GM12878 (cell line): Measurements from ENCODE around the gene MYO16. TPM values are rescaled to one million over a fixed set of nuclear protein-coding genes. Genes with fewer than 3 reads are reported as not detected.

ENCODE experiments used
- ATAC-seq: fragments of 200-7000 bp; cut with Tn5 transposase; 3 replicates; pipeline ENCODE4 v1.9.1; 2020; ENCODE audit warnings: mild to moderate bottlenecking, moderate library complexity
- BruUV-seq: library from RNA; stranded (reverse); fragments of 400-500 nt; replicated peaks from 2 replicates; lab custom pipeline; 2021; lab: Mats Ljungman, UMichigan
- CTCF ChIA-PET: fragments of 300-600 bp; sonication (Branson Sonifier 250); formaldehyde crosslinking; extraction: SDS; loops from one replicate; lab custom pipeline; 2021; ENCODE audit warnings: inconsistent platforms; lab: Yijun Ruan, JAX
- POLR2A ChIA-PET: fragments of 350-600 bp; formaldehyde crosslinking; extraction: SDS; loops from one replicate; lab custom pipeline; 2021; ENCODE audit warnings: inconsistent platforms; lab: Charles Lee
- RAD21 ChIA-PET: fragments of 300-600 bp; sonication (Branson Sonifier 250); formaldehyde crosslinking; loops from one replicate; lab custom pipeline; 2023; ENCODE audit warnings: antibody characterized with exemption; ENCODE audit not compliant: unreplicated experiment; lab: Charles Lee
- SMC1A ChIA-PET: fragments of 300-600 bp; sonication (Branson Sonifier 250); formaldehyde crosslinking; loops from one replicate; lab custom pipeline; 2023; ENCODE audit not compliant: unreplicated experiment, uncharacterized antibody; lab: Charles Lee
- DNase-seq: peaks from one replicate; pipeline ENCODE4 v3.0.0-alpha.2; 2011; ENCODE audit warnings: low read depth, low spot score
- FAIRE-seq: peaks from 3 replicates; lab custom pipeline; 2011; peaks lifted over from hg19 to GRCh38; lab: Jason Lieb, UNC
- H2AFZ ChIP-seq: 2 replicates; pipeline ENCODE4 v1.6.0; 2011; ENCODE audit warnings: low read depth, low read length, control low read depth; ENCODE audit not compliant: control insufficient read depth
- H3K27ac ChIP-seq: 2 replicates; pipeline ENCODE4 v1.5.1; 2011; ENCODE audit warnings: control low read depth; ENCODE audit not compliant: control insufficient read depth, insufficient read depth
- H3K27me3 ChIP-seq, 2 experiments: replicated peaks in 1 of 2; 2 replicates each; pipeline versions ENCODE4 v1.6.0 to v1.6.1; 2011; ENCODE audit warnings: low read length in 1 of 2; ENCODE audit not compliant: control insufficient read depth in 2 of 2, insufficient read depth in 2 of 2
- H3K36me3 ChIP-seq, 2 experiments: 2 replicates each; pipeline ENCODE4 v1.5.1; 2011; ENCODE audit warnings: low read length in 1 of 2; ENCODE audit not compliant: control insufficient read depth in 2 of 2, insufficient read depth in 2 of 2
- H3K4me1 ChIP-seq: 2 replicates; pipeline ENCODE4 v1.6.1; 2011; ENCODE audit warnings: mild to moderate bottlenecking, low read length, moderate library complexity, mixed read lengths; ENCODE audit not compliant: control insufficient read depth, insufficient read depth
- H3K4me2 ChIP-seq: 2 replicates; pipeline ENCODE4 v1.6.0; 2011; ENCODE audit warnings: control low read depth; ENCODE audit not compliant: control insufficient read depth, insufficient read depth
- H3K4me3 ChIP-seq: fragments of 200-600 bp; sonication (generic); 2 replicates; pipeline ENCODE4 v1.5.1; 2016
- H3K79me2 ChIP-seq: 2 replicates; pipeline ENCODE4 v1.6.0; 2011; ENCODE audit warnings: low read length; ENCODE audit not compliant: control insufficient read depth, insufficient read depth
- H3K9ac ChIP-seq: 2 replicates; pipeline ENCODE4 v1.8.0; 2011; ENCODE audit warnings: low read length, control low read depth, mixed read lengths; ENCODE audit not compliant: control insufficient read depth, insufficient read depth
- H3K9me3 ChIP-seq: replicated peaks from 3 replicates; pipeline ENCODE4 v1.5.1; 2011; ENCODE audit warnings: mild to moderate bottlenecking, low read length; ENCODE audit not compliant: control insufficient read depth, insufficient read depth
- H4K20me1 ChIP-seq: 2 replicates; pipeline ENCODE4 v1.6.0; 2011; ENCODE audit not compliant: control insufficient read depth, insufficient read depth
- BACH1 ChIP-seq: fragments of 450-650 bp; IDR thresholded peaks from 2 replicates; pipeline ENCODE4 v1.6.1; 2017; ENCODE audit warnings: mild to moderate bottlenecking, borderline replicate concordance
- BRCA1 ChIP-seq: IDR thresholded peaks from 2 replicates; pipeline ENCODE4 v1.6.1; 2011; ENCODE audit warnings: low read depth, low read length, improper control_type of control experiment
- CREB1 ChIP-seq: IDR thresholded peaks from 2 replicates; pipeline ENCODE4 v1.6.1; 2012; ENCODE audit warnings: low read depth, mild to moderate bottlenecking, inconsistent platforms
- EED ChIP-seq: sonication (generic); IDR thresholded peaks from 2 replicates; pipeline ENCODE4 v1.6.1; 2016; ENCODE audit warnings: antibody characterized with exemption, low read depth
- EGR1 ChIP-seq, 2 experiments: IDR thresholded peaks; 1 replicate in 1 of 2; 2 replicates in 1 of 2; pipeline ENCODE4 v1.6.1; 2011 to 2012; ENCODE audit warnings: low read depth in 2 of 2, low read length in 2 of 2, borderline replicate concordance in 1 of 2, mild to moderate bottlenecking in 1 of 2, moderate library complexity in 1 of 2
- FOXM1 ChIP-seq: IDR thresholded peaks from 2 replicates; pipeline ENCODE4 v1.6.1; 2012; ENCODE audit warnings: low read depth, mild to moderate bottlenecking, inconsistent platforms, low read length, moderate library complexity
- HCFC1 ChIP-seq: fragments of 150-350 bp; IDR thresholded peaks from 2 replicates; pipeline ENCODE4 v1.6.1; 2014; ENCODE audit warnings: low read length
- IRF4 ChIP-seq: IDR thresholded peaks from 2 replicates; pipeline ENCODE4 v1.6.1; 2011; ENCODE audit warnings: low read depth, low read length
- KDM1A ChIP-seq: fragments of 200-600 bp; sonication (generic); IDR thresholded peaks from 2 replicates; pipeline ENCODE4 v1.6.1; 2016; ENCODE audit warnings: borderline replicate concordance
- POLR2AphosphoS5 ChIP-seq: IDR thresholded peaks from 2 replicates; pipeline ENCODE4 v1.6.1; 2011; ENCODE audit warnings: mild to moderate bottlenecking, low read length, inconsistent platforms
- POU2F2 ChIP-seq: IDR thresholded peaks from 3 replicates; pipeline ENCODE4 v1.6.1; 2011; ENCODE audit warnings: low read depth, mild to moderate bottlenecking, low read length, borderline replicate concordance
- YY1 ChIP-seq: IDR thresholded peaks from 2 replicates; pipeline ENCODE4 v1.6.1; 2011; ENCODE audit warnings: low read depth, mild to moderate bottlenecking, low read length
- ZNF207 ChIP-seq: fragments of 450-650 bp; IDR thresholded peaks from 2 replicates; pipeline ENCODE4 v1.6.1; 2014; ENCODE audit warnings: antibody characterized with exemption, mild to moderate bottlenecking, borderline replicate concordance
- in situ Hi-C: fragments of 300-500 bp; cut with MboI; formaldehyde crosslinking; loops from 9 replicates; pipeline ENCODE4 v1.14.3; 2018; ENCODE audit warnings: mixed read lengths
- intact Hi-C: fragments of 100-400 bp; cut with micrococcal nuclease; formaldehyde crosslinking; loops from one replicate; pipeline ENCODE4 v1.14.2; 2022; ENCODE audit not compliant: unreplicated experiment
- polyA plus RNA-seq, 11 experiments: library from polyadenylated mRNA; depleted of rRNA in 4 of 11; unstranded in 6 of 11; stranded (reverse) in 5 of 11; fragments of >200 nt; fragmentation: Nextera tagmentation in 4 of 11; fragmentation: Illumina TruSeq in 1 of 11; extraction: Ambion mirVana in 4 of 11; extraction: Trizol in 1 of 11; gene quantifications; 1 replicate in 1 of 11; 2 replicates in 10 of 11; pipeline versions ENCODE4 v1.2.1 to v1.2.3, GENCODE V29; 2011 to 2016; ENCODE audit warnings: inconsistent platforms in 2 of 11, missing spikeins in 2 of 11, low read depth in 1 of 11
- total RNA-seq, 4 experiments: library from RNA; depleted of rRNA in 3 of 4; stranded (reverse); fragments of >200 nt in 3 of 4; fragmentation: Illumina TruSeq in 1 of 4; extraction: Trizol in 1 of 4; gene quantifications; 2 replicates each; pipeline versions ENCODE4 v1.2.1 to v1.2.3, GENCODE V29; 2013 to 2021

The MYO16 gene
- total and polyA plus RNA-seq, 10 of the 15 experiments (the other 5 are each of a cell fraction or from before 2014, with no cell fraction given): under 0.01 to 1.7 (median 0.05) TPM; not detected in 4

DNA sequence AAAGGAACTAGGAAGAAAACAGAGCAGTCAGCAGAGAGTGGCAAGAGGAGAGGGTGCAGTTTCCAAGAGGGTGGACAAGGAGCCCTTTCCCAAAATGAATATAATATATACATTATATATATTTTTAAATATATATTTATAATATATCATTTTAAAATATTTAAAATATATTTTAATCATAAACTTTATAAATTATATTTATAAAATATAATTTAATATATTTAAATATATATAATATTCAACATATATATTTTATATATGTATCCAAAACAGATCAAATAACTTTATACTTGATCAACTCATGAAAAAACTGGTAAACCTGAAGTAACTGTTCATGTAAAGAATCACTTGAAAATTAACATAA is 328.6 kb downstream of the MYO16 start:
- CTCF ChIA-PET: no interaction called here
- ATAC-seq (no peak), DNase-seq (no peak), FAIRE-seq (no peak)
- SMC1A ChIA-PET: no interaction called here
- Histone ChIP-seq H2AFZ (no peak overlapping the region), H3K9me3 (no peaks in the 10 kb centered on the region), H3K4me3 (no peak overlapping the region), H4K20me1 (no peaks in the 10 kb centered on the region), H3K4me2 (no peak overlapping the region), H3K9ac (no peak overlapping the region), H3K27me3 (no peaks in the 10 kb centered on the region), H3K4me1 (no peaks in the 10 kb centered on the region), H3K36me3 (no peaks in the 10 kb centered on the region), H3K27ac (no peak overlapping the region), H3K79me2 (no peaks in the 10 kb centered on the region)
- no peak for TF ChIP-seq FOXM1
- TF ChIP-seq POLR2AphosphoS5: no peak
- no peak for TF ChIP-seq YY1
- no peak for TF ChIP-seq BRCA1
- TF ChIP-seq POU2F2: no peak
- TF ChIP-seq EED: no peak
- TF ChIP-seq KDM1A: no peak
- TF ChIP-seq BACH1: no peak
- no peak for TF ChIP-seq ZNF207
- TF ChIP-seq IRF4: no peak
- TF ChIP-seq HCFC1: no peak
- no peak for TF ChIP-seq EGR1 (IDR thresholded peaks at IDR 0.05; ENCODE audit: borderline replicate concordance in 1 of 2, low read depth in 2 of 2, low read length in 2 of 2)
- no peak for TF ChIP-seq CREB1
- RAD21 ChIA-PET: no interaction called here
- no TSS peak for BruUV-seq
- POLR2A ChIA-PET: no interaction called here
- intact Hi-C loops: no loop called here
- in situ Hi-C loops: loop anchor here (25.0 kb wide), 1 partner anchor 1454 kb away; no protein-coding TSS in a partner anchor
